Brain microvascular endothelial cell (primary cell): ENCODE measurements around the gene ZFYVE9.
A peak's percentile ranks its signal among the peaks of the same experiment; 100 is the strongest.

Experiments used
- DNase-seq: peaks from one replicate; pipeline ENCODE4 v3.0.0-alpha.2; 2020
- H3K27ac ChIP-seq: fragments of 250-450 bp; sonication (Bioruptor Pico); 2 replicates; pipeline ENCODE4 v1.5.1; 2020; ENCODE audit warnings: mild to moderate bottlenecking, moderate library complexity
- H3K27me3 ChIP-seq: fragments of 250-450 bp; sonication (Bioruptor Pico); replicated peaks from 2 replicates; pipeline ENCODE4 v1.5.1; 2020; ENCODE audit warnings: mild to moderate bottlenecking
- H3K36me3 ChIP-seq: fragments of 250-450 bp; sonication (Bioruptor Pico); replicated peaks from 2 replicates; pipeline ENCODE4 v1.5.1; 2020; ENCODE audit warnings: mild to moderate bottlenecking
- H3K4me3 ChIP-seq: 2 replicates; pipeline ENCODE4 v1.5.1; 2011; ENCODE audit warnings: low read depth, mild to moderate bottlenecking, control low read depth, low read length, moderate library complexity
- CTCF ChIP-seq: IDR thresholded peaks from 2 replicates; pipeline ENCODE4 v1.5.1; 2011; ENCODE audit warnings: low read depth, mild to moderate bottlenecking, moderate library complexity, low read length, control low read depth, inconsistent platforms; ENCODE audit errors: missing control alignments
- in situ Hi-C: cut with HindIII; loops from 2 replicates; pipeline ENCODE4 v1.10.0; 2017; ENCODE audit warnings: low sequenced_read_pairs, low pct_ligation_motif_present

The ZFYVE9 gene

GRCh38 chr1:52186449-52186848, 44.6 kb downstream of the ZFYVE9 start:
- H3K27me3 ChIP-seq, result no peaks in the 10 kb centered on the region
- peak; percentile 47 for DNase-seq
- H3K36me3 ChIP-seq, result no peaks in the 10 kb centered on the region
- in situ Hi-C loops, result no loop called here
- TF ChIP-seq CTCF, result no peak
- H3K4me3 ChIP-seq, result no peak overlapping the region
- H3K27ac ChIP-seq, result no peak overlapping the region

- Histone ChIP-seq H3K27me3 (no peaks in the 10 kb centered on the region), H3K4me3 (no peak overlapping the region), H3K27ac (no peak overlapping the region), H3K36me3 (no peaks in the 10 kb centered on the region)
- in situ Hi-C loops, result no loop called here
- no peak for DNase-seq
- no peak for TF ChIP-seq CTCF
Observed at GRCh38 chr1:52189898-52190480, 48.1 kb downstream of the ZFYVE9 start.

GRCh38 chr1:52190500-52191252, 48.8 kb downstream of the ZFYVE9 start:
- Histone ChIP-seq H3K4me3 (no peak overlapping the region), H3K27ac (no peak overlapping the region), H3K36me3 (no peaks in the 10 kb centered on the region), H3K27me3 (no peaks in the 10 kb centered on the region)
- TF ChIP-seq CTCF, result peak; percentile 23
- no peak for DNase-seq
- in situ Hi-C loops, result no loop called here

- in situ Hi-C loops, result no loop called here
- Histone ChIP-seq H3K36me3 (no peaks in the 10 kb centered on the region), H3K4me3 (no peak overlapping the region), H3K27me3 (no peaks in the 10 kb centered on the region), H3K27ac (no peak overlapping the region)
- no peak for DNase-seq
- TF ChIP-seq CTCF, result no peak
Observed at GRCh38 chr1:52191395-52191965, 49.6 kb downstream of the ZFYVE9 start.

GRCh38 chr1:52192024-52192423, 50.1 kb downstream of the ZFYVE9 start:
- H3K27ac ChIP-seq, result no peak overlapping the region
- in situ Hi-C loops, result no loop called here
- no peak for DNase-seq
- no peak for TF ChIP-seq CTCF
- no peak overlapping the region for H3K4me3 ChIP-seq
- no peaks in the 10 kb centered on the region for H3K27me3 ChIP-seq
- no peaks in the 10 kb centered on the region for H3K36me3 ChIP-seq
